ENCODE results near the gene HADHB. TPM values are rescaled to one million over a fixed set of nuclear protein-coding genes. Genes with fewer than 3 reads are reported as not detected.

Gene HADHB
- total and polyA plus RNA-seq, 2 experiments from 2014 or later, result 131 to 133 TPM

GRCh38 chr2:26197516-26197915, 47.2 kb upstream of the HADHB start:
- TF ChIP-seq EZH2phosphoT487 (IDR thresholded peaks at IDR 0.05; ENCODE audit: low read depth, severe bottlenecking, unreplicated experiment), result no peak
- TF ChIP-seq EZH2 (IDR thresholded peaks at IDR 0.05; ENCODE audit: borderline replicate concordance), result no peak
- TF ChIP-seq, protein P1, sequence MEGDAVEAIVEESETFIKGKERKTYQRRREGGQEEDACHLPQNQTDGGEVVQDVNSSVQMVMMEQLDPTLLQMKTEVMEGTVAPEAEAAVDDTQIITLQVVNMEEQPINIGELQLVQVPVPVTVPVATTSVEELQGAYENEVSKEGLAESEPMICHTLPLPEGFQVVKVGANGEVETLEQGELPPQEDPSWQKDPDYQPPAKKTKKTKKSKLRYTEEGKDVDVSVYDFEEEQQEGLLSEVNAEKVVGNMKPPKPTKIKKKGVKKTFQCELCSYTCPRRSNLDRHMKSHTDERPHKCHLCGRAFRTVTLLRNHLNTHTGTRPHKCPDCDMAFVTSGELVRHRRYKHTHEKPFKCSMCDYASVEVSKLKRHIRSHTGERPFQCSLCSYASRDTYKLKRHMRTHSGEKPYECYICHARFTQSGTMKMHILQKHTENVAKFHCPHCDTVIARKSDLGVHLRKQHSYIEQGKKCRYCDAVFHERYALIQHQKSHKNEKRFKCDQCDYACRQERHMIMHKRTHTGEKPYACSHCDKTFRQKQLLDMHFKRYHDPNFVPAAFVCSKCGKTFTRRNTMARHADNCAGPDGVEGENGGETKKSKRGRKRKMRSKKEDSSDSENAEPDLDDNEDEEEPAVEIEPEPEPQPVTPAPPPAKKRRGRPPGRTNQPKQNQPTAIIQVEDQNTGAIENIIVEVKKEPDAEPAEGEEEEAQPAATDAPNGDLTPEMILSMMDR (IDR thresholded peaks at IDR 0.05; ENCODE audit: poor library complexity), result no peak
- Histone ChIP-seq H3K79me2 (no peaks in the 10 kb centered on the region), H3K27ac (no peak overlapping the region), H3K36me3 (replicated peaks; ENCODE audit: insufficient read depth, low read depth) (no peaks in the 10 kb centered on the region), H3K27me3 (no peaks in the 10 kb centered on the region), H3K4me1 (ENCODE audit: insufficient read depth) (no peaks in the 10 kb centered on the region), H4K20me1 (ENCODE audit: insufficient read depth, poor library complexity, severe bottlenecking) (no peaks in the 10 kb centered on the region), H3K4me3 (no peak overlapping the region), H2AFZ (no peak overlapping the region), H3K4me2 (no peak overlapping the region), H3K9me2 (replicated peaks; ENCODE audit: insufficient read depth) (no peaks in the 10 kb centered on the region), H3K9me3 (ENCODE audit: low read depth) (no peaks in the 10 kb centered on the region)
- DNase-seq (ENCODE audit: low spot score), result no peak
- 58% methylated on average over 4 of the region's 4 CpGs for WGBS (ENCODE audit: low lambda C conversion rate, missing lambda C conversion rate)

DNA sequence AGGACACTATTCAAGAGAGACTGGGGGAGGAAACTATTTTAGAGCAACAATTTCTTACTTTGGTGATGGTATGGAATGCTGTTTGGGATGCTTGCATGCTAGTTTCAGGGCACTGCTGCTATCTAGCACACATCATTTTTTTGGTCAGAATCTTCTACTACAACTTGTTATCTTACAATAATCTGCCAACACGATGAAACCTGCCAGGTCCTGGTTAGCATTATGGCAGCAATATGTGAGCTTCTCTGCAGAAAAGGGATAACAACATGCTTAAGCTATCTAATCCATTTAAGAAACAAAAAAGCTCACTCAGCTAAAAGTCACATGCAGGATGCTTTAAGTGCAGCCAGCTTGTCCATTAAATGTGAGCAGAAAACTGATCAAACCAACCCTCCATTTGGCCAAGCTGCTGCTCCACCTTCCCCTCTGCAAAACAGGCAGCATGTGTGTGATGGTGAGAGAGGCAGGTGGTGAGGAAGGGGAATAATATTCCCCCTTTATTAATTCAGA, 41.7 kb upstream of the HADHB start:
- no peaks in the 10 kb centered on the region for H3K79me2 ChIP-seq
- no peaks in the 10 kb centered on the region for H3K36me3 ChIP-seq (replicated peaks; ENCODE audit: insufficient read depth, low read depth)
- no peaks in the 10 kb centered on the region for H3K27me3 ChIP-seq
- TF ChIP-seq EZH2 (IDR thresholded peaks at IDR 0.05; ENCODE audit: borderline replicate concordance) (no peak), EZH2phosphoT487 (IDR thresholded peaks at IDR 0.05; ENCODE audit: low read depth, severe bottlenecking, unreplicated experiment) (no peak)
- TF ChIP-seq, protein P1 (IDR thresholded peaks at IDR 0.05; ENCODE audit: poor library complexity), result no peak
- H4K20me1 ChIP-seq (ENCODE audit: insufficient read depth, poor library complexity, severe bottlenecking), result no peaks in the 10 kb centered on the region
- no peaks in the 10 kb centered on the region for H3K4me1 ChIP-seq (ENCODE audit: insufficient read depth)
- no peak overlapping the region for H2AFZ ChIP-seq
- no peak for DNase-seq (ENCODE audit: low spot score)
- no peak overlapping the region for H3K27ac ChIP-seq
- no peaks in the 10 kb centered on the region for H3K9me2 ChIP-seq (replicated peaks; ENCODE audit: insufficient read depth)
- no peaks in the 10 kb centered on the region for H3K9me3 ChIP-seq (ENCODE audit: low read depth)
- WGBS (ENCODE audit: low lambda C conversion rate, missing lambda C conversion rate), result 32% methylated on average over 1 of the region's 1 CpG
- no peak overlapping the region for H3K4me3 ChIP-seq
- no peak overlapping the region for H3K4me2 ChIP-seq

DNA sequence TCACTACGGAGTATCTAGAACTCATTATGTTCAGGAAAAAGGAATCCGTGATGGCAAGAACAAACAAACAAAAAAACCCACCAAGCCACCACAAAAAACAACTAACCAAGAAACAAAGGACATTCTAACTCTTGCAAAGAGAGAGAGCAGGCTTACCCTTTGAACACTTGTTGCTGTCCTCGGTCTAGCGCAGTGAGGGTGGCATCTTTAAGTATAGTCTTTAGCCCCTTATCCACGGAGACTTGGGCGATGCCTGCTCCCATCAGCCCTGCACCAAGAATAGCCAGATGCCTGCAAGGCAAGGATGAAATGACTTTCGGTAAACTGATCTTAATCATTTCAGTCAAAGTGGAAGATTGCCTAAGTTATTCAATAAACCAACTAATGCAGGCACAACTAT, 40.8 kb upstream of the HADHB start:
- Histone ChIP-seq H3K36me3 (replicated peaks; ENCODE audit: insufficient read depth, low read depth) (no peaks in the 10 kb centered on the region), H3K79me2 (no peaks in the 10 kb centered on the region), H3K9me2 (replicated peaks; ENCODE audit: insufficient read depth) (no peaks in the 10 kb centered on the region), H3K27ac (no peak overlapping the region), H3K4me1 (ENCODE audit: insufficient read depth) (no peaks in the 10 kb centered on the region), H3K27me3 (no peaks in the 10 kb centered on the region), H2AFZ (no peak overlapping the region), H3K9me3 (ENCODE audit: low read depth) (no peaks in the 10 kb centered on the region), H4K20me1 (ENCODE audit: insufficient read depth, poor library complexity, severe bottlenecking) (no peaks in the 10 kb centered on the region), H3K4me3 (no peak overlapping the region), H3K4me2 (no peak overlapping the region)
- WGBS (ENCODE audit: low lambda C conversion rate, missing lambda C conversion rate), result 74% methylated on average over 7 of the region's 7 CpGs
- DNase-seq (ENCODE audit: low spot score), result no peak
- TF ChIP-seq EZH2 (IDR thresholded peaks at IDR 0.05; ENCODE audit: borderline replicate concordance) (no peak), EZH2phosphoT487 (IDR thresholded peaks at IDR 0.05; ENCODE audit: low read depth, severe bottlenecking, unreplicated experiment) (no peak)
- TF ChIP-seq, protein P1 (IDR thresholded peaks at IDR 0.05; ENCODE audit: poor library complexity), result no peak

DNA sequence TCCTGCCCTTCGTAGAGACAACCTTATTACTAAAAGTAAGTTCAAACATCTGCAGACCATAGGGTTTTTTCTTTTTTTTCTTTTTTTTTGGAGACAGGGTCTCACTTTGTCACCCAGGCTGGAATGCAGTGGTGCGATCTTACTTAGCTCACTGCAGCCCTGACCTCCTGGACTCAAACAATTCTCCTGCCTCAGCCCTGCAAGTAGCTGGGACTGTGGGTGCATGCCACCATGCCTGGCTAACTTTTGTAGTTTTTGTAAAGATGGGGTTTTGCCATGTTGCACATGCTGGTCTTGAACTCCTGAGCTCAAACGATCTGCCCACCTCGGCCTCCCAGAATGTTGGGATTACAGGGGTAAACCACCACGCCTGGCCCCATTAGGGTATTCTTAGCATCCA, 32.7 kb upstream of the HADHB start:
- no peak for DNase-seq (ENCODE audit: low spot score)
- no peaks in the 10 kb centered on the region for H3K4me1 ChIP-seq (ENCODE audit: insufficient read depth)
- H3K4me3 ChIP-seq, result no peak overlapping the region
- WGBS (ENCODE audit: low lambda C conversion rate, missing lambda C conversion rate), result 93% methylated on average over 5 of the region's 5 CpGs
- H3K4me2 ChIP-seq, result no peak overlapping the region
- no peaks in the 10 kb centered on the region for H3K9me3 ChIP-seq (ENCODE audit: low read depth)
- H3K9me2 ChIP-seq (replicated peaks; ENCODE audit: insufficient read depth), result no peaks in the 10 kb centered on the region
- no peak overlapping the region for H2AFZ ChIP-seq
- no peak overlapping the region for H3K27ac ChIP-seq
- no peaks in the 10 kb centered on the region for H3K36me3 ChIP-seq (replicated peaks; ENCODE audit: insufficient read depth, low read depth)
- no peak for TF ChIP-seq EZH2 (IDR thresholded peaks at IDR 0.05; ENCODE audit: borderline replicate concordance)
- no peak for TF ChIP-seq EZH2phosphoT487 (IDR thresholded peaks at IDR 0.05; ENCODE audit: low read depth, severe bottlenecking, unreplicated experiment)
- TF ChIP-seq, protein P1 (IDR thresholded peaks at IDR 0.05; ENCODE audit: poor library complexity), result no peak
- H3K79me2 ChIP-seq, result no peaks in the 10 kb centered on the region
- H3K27me3 ChIP-seq, result no peaks in the 10 kb centered on the region
- peaks cover under 1% of the 10 kb centered on the region for H4K20me1 ChIP-seq (ENCODE audit: insufficient read depth, poor library complexity, severe bottlenecking)
